HG02885 (cell line): ENCODE measurements around the gene MYO6.

Experiments used
- ATAC-seq: cut with Tn5 transposase; IDR thresholded peaks from one replicate; pipeline ENCODE4 v1.9.1; 2021; ENCODE audit warnings: mild to moderate bottlenecking; ENCODE audit not compliant: unreplicated experiment, poor library complexity

The MYO6 gene

GRCh38 chr6:75934643-75935472 lies 185.8 kb downstream of the MYO6 start:
- ATAC-seq: peak; percentile 81

GRCh38 chr6:75935473-75935793 lies 186.4 kb downstream of the MYO6 start:
- ATAC-seq: no peak

GRCh38 chr6:75936682-75937081 lies 187.6 kb downstream of the MYO6 start:
- no peak for ATAC-seq

GRCh38 chr6:75937846-75938245 lies 188.8 kb downstream of the MYO6 start:
- no peak for ATAC-seq

- ATAC-seq: no peak
Measured at GRCh38 chr6:75940564-75940963, 191.5 kb downstream of the MYO6 start.

GRCh38 chr6:75941509-75941908 lies 192.5 kb downstream of the MYO6 start:
- no peak for ATAC-seq

- ATAC-seq: no peak
Measured at GRCh38 chr6:75943381-75943780, 194.3 kb downstream of the MYO6 start.

- ATAC-seq: peak; percentile 47
Measured at GRCh38 chr6:75946146-75946831, 197.2 kb downstream of the MYO6 start.

- ATAC-seq: no peak
Measured at GRCh38 chr6:75947935-75948334, 198.9 kb downstream of the MYO6 start.

- ATAC-seq: no peak
Measured at GRCh38 chr6:75952128-75952527, 203.1 kb downstream of the MYO6 start.

- ATAC-seq: no peak
Measured at GRCh38 chr6:75963569-75963968, 214.5 kb downstream of the MYO6 start.

- no peak for ATAC-seq
Measured at GRCh38 chr6:75968143-75968542, 219.1 kb downstream of the MYO6 start.
